KMS-11 (cell line): Measurements from ENCODE around the gene NFIC.

Source experiments
- H2AFZ ChIP-seq: fragments of 200-600 bp; sonication (generic); 2 replicates; pipeline ENCODE4 v1.6.1; 2016; ENCODE audit warnings: antibody characterized with exemption, mixed run types, low read depth
- H3K27ac ChIP-seq: fragments of 200-600 bp; sonication (generic); 2 replicates; pipeline ENCODE4 v1.6.1; 2016; ENCODE audit warnings: mild to moderate bottlenecking, mixed run types
- H3K27me3 ChIP-seq: fragments of 200-600 bp; sonication (generic); 2 replicates; pipeline ENCODE4 v1.6.1; 2017; ENCODE audit warnings: mild to moderate bottlenecking, low read depth, mixed run types, moderate library complexity; ENCODE audit not compliant: insufficient read depth
- H3K36me3 ChIP-seq: fragments of 200-600 bp; sonication (generic); 2 replicates; pipeline ENCODE4 v1.6.1; 2017; ENCODE audit warnings: mild to moderate bottlenecking, mixed run types; ENCODE audit not compliant: insufficient read depth
- H3K4me1 ChIP-seq: fragments of 200-600 bp; sonication (generic); 2 replicates; pipeline ENCODE4 v1.6.1; 2016; ENCODE audit warnings: mild to moderate bottlenecking, low read depth, mixed run types; ENCODE audit not compliant: poor library complexity, severe bottlenecking
- H3K4me2 ChIP-seq: fragments of 200-600 bp; sonication (generic); 2 replicates; pipeline ENCODE4 v1.7.0; 2016; ENCODE audit warnings: mild to moderate bottlenecking, mixed run types
- H3K4me3 ChIP-seq: fragments of 200-600 bp; sonication (generic); IDR thresholded peaks from 2 replicates; pipeline ENCODE4 v1.6.1; 2017; ENCODE audit warnings: low read depth, low read length, mixed read lengths; ENCODE audit not compliant: insufficient read depth
- H3K79me2 ChIP-seq: fragments of 200-600 bp; sonication (generic); 2 replicates; pipeline ENCODE4 v1.6.1; 2016; ENCODE audit warnings: low read depth, mixed run types; ENCODE audit not compliant: insufficient read depth
- H3K9ac ChIP-seq: fragments of 200-600 bp; sonication (generic); 2 replicates; pipeline ENCODE4 v1.6.1; 2016; ENCODE audit warnings: mild to moderate bottlenecking, mixed run types
- H4K20me1 ChIP-seq: fragments of 200-600 bp; sonication (generic); 2 replicates; pipeline ENCODE4 v1.6.1; 2016; ENCODE audit warnings: mild to moderate bottlenecking, mixed run types; ENCODE audit not compliant: insufficient read depth
- TF ChIP-seq, protein P1 (sequence below): fragments of 200-600 bp; sonication (generic); conservative IDR thresholded peaks from 2 replicates; pipeline ENCODE4 v1.6.1; 2017; ENCODE audit warnings: low read depth, mild to moderate bottlenecking, antibody characterized with exemption, low read length, moderate library complexity, mixed read lengths

NFIC gene

GRCh38 chr19:3407556-3408516, 41.5 kb downstream of the NFIC start:
- Histone ChIP-seq H4K20me1 (no peaks in the 10 kb centered on the region), H3K4me1 (no peaks in the 10 kb centered on the region), H2AFZ (no peak overlapping the region), H3K27ac (no peak overlapping the region), H3K27me3 (no peaks in the 10 kb centered on the region), H3K4me3 (no peak overlapping the region), H3K36me3 (no peaks in the 10 kb centered on the region), H3K9ac (no peak overlapping the region), H3K4me2 (no peak overlapping the region), H3K79me2 (peaks cover 33% of the 10 kb centered on the region)
- TF ChIP-seq, protein P1, sequence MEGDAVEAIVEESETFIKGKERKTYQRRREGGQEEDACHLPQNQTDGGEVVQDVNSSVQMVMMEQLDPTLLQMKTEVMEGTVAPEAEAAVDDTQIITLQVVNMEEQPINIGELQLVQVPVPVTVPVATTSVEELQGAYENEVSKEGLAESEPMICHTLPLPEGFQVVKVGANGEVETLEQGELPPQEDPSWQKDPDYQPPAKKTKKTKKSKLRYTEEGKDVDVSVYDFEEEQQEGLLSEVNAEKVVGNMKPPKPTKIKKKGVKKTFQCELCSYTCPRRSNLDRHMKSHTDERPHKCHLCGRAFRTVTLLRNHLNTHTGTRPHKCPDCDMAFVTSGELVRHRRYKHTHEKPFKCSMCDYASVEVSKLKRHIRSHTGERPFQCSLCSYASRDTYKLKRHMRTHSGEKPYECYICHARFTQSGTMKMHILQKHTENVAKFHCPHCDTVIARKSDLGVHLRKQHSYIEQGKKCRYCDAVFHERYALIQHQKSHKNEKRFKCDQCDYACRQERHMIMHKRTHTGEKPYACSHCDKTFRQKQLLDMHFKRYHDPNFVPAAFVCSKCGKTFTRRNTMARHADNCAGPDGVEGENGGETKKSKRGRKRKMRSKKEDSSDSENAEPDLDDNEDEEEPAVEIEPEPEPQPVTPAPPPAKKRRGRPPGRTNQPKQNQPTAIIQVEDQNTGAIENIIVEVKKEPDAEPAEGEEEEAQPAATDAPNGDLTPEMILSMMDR, result no peak

- no peaks in the 10 kb centered on the region for H3K27me3 ChIP-seq
- no peak overlapping the region for H2AFZ ChIP-seq
- no peak overlapping the region for H3K4me2 ChIP-seq
- no peaks in the 10 kb centered on the region for H4K20me1 ChIP-seq
- peaks cover 25% of the 10 kb centered on the region; the same call in 1 of the 2 replicates for H3K79me2 ChIP-seq
- no peak overlapping the region for H3K27ac ChIP-seq
- H3K9ac ChIP-seq, result no peak overlapping the region
- H3K4me1 ChIP-seq, result no peaks in the 10 kb centered on the region
- no peaks in the 10 kb centered on the region for H3K36me3 ChIP-seq
- TF ChIP-seq, protein P1, result no peak
- no peak overlapping the region for H3K4me3 ChIP-seq
Measured at GRCh38 chr19:3408996-3409345, 42.6 kb downstream of the NFIC start.

GRCh38 chr19:3409346-3410064, 43.1 kb downstream of the NFIC start:
- H4K20me1 ChIP-seq, result no peaks in the 10 kb centered on the region
- no peaks in the 10 kb centered on the region for H3K4me1 ChIP-seq
- no peak overlapping the region for H3K9ac ChIP-seq
- H3K27me3 ChIP-seq, result no peaks in the 10 kb centered on the region
- H3K36me3 ChIP-seq, result no peaks in the 10 kb centered on the region
- H3K27ac ChIP-seq, result no peak overlapping the region
- H2AFZ ChIP-seq, result no peak overlapping the region
- H3K4me2 ChIP-seq, result no peak overlapping the region
- no peak overlapping the region for H3K4me3 ChIP-seq
- peaks cover 25% of the 10 kb centered on the region; the same call in 1 of the 2 replicates for H3K79me2 ChIP-seq
- TF ChIP-seq, protein P1, result no peak

DNA sequence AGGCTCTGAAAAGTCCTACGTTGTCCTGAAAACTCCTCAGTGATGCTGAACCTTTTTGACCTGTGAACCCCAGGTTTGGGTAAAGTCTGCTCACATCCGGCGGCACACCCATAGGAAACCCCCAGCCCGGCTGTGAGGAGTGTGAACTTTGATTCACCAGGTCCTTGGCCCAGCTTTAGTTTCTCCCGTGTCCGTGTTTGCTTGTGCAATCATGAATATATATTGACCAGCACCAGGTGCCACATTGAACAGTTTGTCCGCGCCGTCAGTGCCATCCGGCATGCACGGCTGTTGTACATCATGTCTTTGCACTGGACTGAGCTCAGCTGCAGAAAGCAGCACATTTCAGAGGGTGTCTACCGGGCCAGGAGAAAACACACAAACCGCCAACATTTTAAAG, 45.3 kb downstream of the NFIC start:
- H4K20me1 ChIP-seq, result no peaks in the 10 kb centered on the region

More for the DNA sequence above, 45.3 kb downstream of the NFIC start:
- H3K9ac ChIP-seq, result no peak overlapping the region
- H3K4me3 ChIP-seq, result no peak overlapping the region
- no peaks in the 10 kb centered on the region for H3K27me3 ChIP-seq
- H2AFZ ChIP-seq, result no peak overlapping the region
- H3K36me3 ChIP-seq, result no peaks in the 10 kb centered on the region
- no peak overlapping the region for H3K27ac ChIP-seq
- H3K4me1 ChIP-seq, result no peaks in the 10 kb centered on the region
- H3K4me2 ChIP-seq, result no peak overlapping the region
- peaks cover 11% of the 10 kb centered on the region; the same call in 1 of the 2 replicates for H3K79me2 ChIP-seq
- TF ChIP-seq, protein P1, result no peak
